Measurements from ENCODE around the gene CNOT6.

Gene CNOT6

GRCh38 chr5:180469586-180469865 is 24.7 kb upstream of the CNOT6 start:
- TF ChIP-seq POLR2AphosphoS5 (IDR thresholded peaks at IDR 0.05; ENCODE audit: low read depth, low read length) = no peak
- TF ChIP-seq TAF1 (IDR thresholded peaks at IDR 0.05; ENCODE audit: borderline replicate concordance, insufficient read depth, low read length) = no peak
- no peak for TF ChIP-seq FOXP2 (optimal IDR thresholded peaks at IDR 0.05; ENCODE audit: borderline replicate concordance, extremely low read depth, extremely low read length, insufficient read depth)
- no peak for TF ChIP-seq REST (IDR thresholded peaks at IDR 0.05; ENCODE audit: insufficient read depth in 1 of 2, low read depth in 2 of 2, low read length in 2 of 2)
- no peak for TF ChIP-seq SIN3A (IDR thresholded peaks at IDR 0.05; ENCODE audit: borderline replicate concordance, insufficient read depth, low read length)

- TF ChIP-seq REST (IDR thresholded peaks at IDR 0.05; ENCODE audit: insufficient read depth in 1 of 2, low read depth in 2 of 2, low read length in 2 of 2) = no peak
- TF ChIP-seq TAF1 (IDR thresholded peaks at IDR 0.05; ENCODE audit: borderline replicate concordance, insufficient read depth, low read length) = no peak
- TF ChIP-seq SIN3A (IDR thresholded peaks at IDR 0.05; ENCODE audit: borderline replicate concordance, insufficient read depth, low read length) = no peak
- no peak for TF ChIP-seq FOXP2 (optimal IDR thresholded peaks at IDR 0.05; ENCODE audit: borderline replicate concordance, extremely low read depth, extremely low read length, insufficient read depth)
- TF ChIP-seq POLR2AphosphoS5 (IDR thresholded peaks at IDR 0.05; ENCODE audit: low read depth, low read length) = no peak
Observed at GRCh38 chr5:180469866-180470265, 24.3 kb upstream of the CNOT6 start.

GRCh38 chr5:180470361-180470760 is 23.8 kb upstream of the CNOT6 start:
- TF ChIP-seq TAF1 (IDR thresholded peaks at IDR 0.05; ENCODE audit: borderline replicate concordance, insufficient read depth, low read length) (no peak), FOXP2 (optimal IDR thresholded peaks at IDR 0.05; ENCODE audit: borderline replicate concordance, extremely low read depth, extremely low read length, insufficient read depth) (no peak), REST (IDR thresholded peaks at IDR 0.05; ENCODE audit: insufficient read depth in 1 of 2, low read depth in 2 of 2, low read length in 2 of 2) (no peak), POLR2AphosphoS5 (IDR thresholded peaks at IDR 0.05; ENCODE audit: low read depth, low read length) (no peak), SIN3A (IDR thresholded peaks at IDR 0.05; ENCODE audit: borderline replicate concordance, insufficient read depth, low read length) (no peak)

- TF ChIP-seq SIN3A (IDR thresholded peaks at IDR 0.05; ENCODE audit: borderline replicate concordance, insufficient read depth, low read length) (no peak), TAF1 (IDR thresholded peaks at IDR 0.05; ENCODE audit: borderline replicate concordance, insufficient read depth, low read length) (no peak), REST (IDR thresholded peaks at IDR 0.05; ENCODE audit: insufficient read depth in 1 of 2, low read depth in 2 of 2, low read length in 2 of 2) (no peak), FOXP2 (optimal IDR thresholded peaks at IDR 0.05; ENCODE audit: borderline replicate concordance, extremely low read depth, extremely low read length, insufficient read depth) (no peak), POLR2AphosphoS5 (IDR thresholded peaks at IDR 0.05; ENCODE audit: low read depth, low read length) (no peak)
Observed at GRCh38 chr5:180470966-180471582, 23.1 kb upstream of the CNOT6 start.

GRCh38 chr5:180471866-180472265 is 22.3 kb upstream of the CNOT6 start:
- TF ChIP-seq FOXP2 (optimal IDR thresholded peaks at IDR 0.05; ENCODE audit: borderline replicate concordance, extremely low read depth, extremely low read length, insufficient read depth) (no peak), REST (IDR thresholded peaks at IDR 0.05; ENCODE audit: insufficient read depth in 1 of 2, low read depth in 2 of 2, low read length in 2 of 2) (no peak), TAF1 (IDR thresholded peaks at IDR 0.05; ENCODE audit: borderline replicate concordance, insufficient read depth, low read length) (no peak), SIN3A (IDR thresholded peaks at IDR 0.05; ENCODE audit: borderline replicate concordance, insufficient read depth, low read length) (no peak), POLR2AphosphoS5 (IDR thresholded peaks at IDR 0.05; ENCODE audit: low read depth, low read length) (no peak)
